PC-9 (cell line): Measurements from ENCODE around the gene MAML3. TPM values are rescaled to one million over a fixed set of nuclear protein-coding genes. Genes with fewer than 3 reads are reported as not detected.

ENCODE experiments used
- BruUV-seq: library from RNA; stranded (reverse); fragments of 400-500 nt; replicated peaks from 2 replicates; lab custom pipeline; 2021; lab: Mats Ljungman, UMichigan
- CTCF ChIA-PET: fragments of 300-600 bp; sonication (Branson Sonifier 250); formaldehyde crosslinking; loops from one replicate; lab custom pipeline; 2022; ENCODE audit warnings: antibody characterized with exemption; lab: Charles Lee
- POLR2A ChIA-PET: fragments of 300-600 bp; sonication (Branson Sonifier 250); formaldehyde crosslinking; loops from one replicate; lab custom pipeline; 2022; ENCODE audit warnings: antibody characterized with exemption; ENCODE audit not compliant: unreplicated experiment; lab: Charles Lee
- DNase-seq, 2 experiments: peaks; one replicate each; pipeline versions ENCODE4 v3.0.0 to v3.0.0-alpha.2; 2015 to 2022; ENCODE audit warnings: mixed read lengths in 1 of 2
- H2AFZ ChIP-seq: fragments of 200-600 bp; sonication (generic); 2 replicates; pipeline ENCODE4 v1.8.1; 2017; ENCODE audit warnings: antibody characterized with exemption
- H3F3A ChIP-seq: fragments of 200-600 bp; sonication (generic); 2 replicates; pipeline ENCODE4 v1.8.1; 2017; ENCODE audit warnings: antibody characterized with exemption, mild to moderate bottlenecking, low read depth; ENCODE audit not compliant: insufficient read depth
- H3K27ac ChIP-seq: fragments of 200-600 bp; sonication (generic); 2 replicates; pipeline ENCODE4 v1.6.1; 2016; ENCODE audit warnings: mixed run types
- H3K27me3 ChIP-seq: fragments of 200-600 bp; sonication (generic); 2 replicates; pipeline ENCODE4 v1.6.1; 2016; ENCODE audit warnings: low read depth, mixed run types; ENCODE audit not compliant: insufficient read depth
- H3K36me3 ChIP-seq: fragments of 200-600 bp; sonication (generic); 2 replicates; pipeline ENCODE4 v1.6.1; 2016; ENCODE audit warnings: low read depth, mixed run types
- H3K4me1 ChIP-seq: fragments of 200-600 bp; sonication (generic); replicated peaks from 2 replicates; pipeline ENCODE4 v1.6.1; 2016; ENCODE audit warnings: mixed run types; ENCODE audit not compliant: insufficient read depth
- H3K4me2 ChIP-seq: fragments of 200-600 bp; sonication (generic); 2 replicates; pipeline ENCODE4 v1.6.1; 2017; ENCODE audit warnings: mixed run types
- H3K4me3 ChIP-seq: fragments of 200-600 bp; sonication (generic); 2 replicates; pipeline ENCODE4 v1.6.1; 2016; ENCODE audit warnings: mixed run types
- H3K79me2 ChIP-seq: fragments of 200-600 bp; sonication (generic); 2 replicates; pipeline ENCODE4 v1.6.1; 2017; ENCODE audit warnings: low read depth, mixed run types
- H3K9me2 ChIP-seq: fragments of 200-600 bp; sonication (generic); 2 replicates; pipeline ENCODE4 v1.8.1; 2017; ENCODE audit warnings: mild to moderate bottlenecking; ENCODE audit not compliant: insufficient read depth
- H3K9me3 ChIP-seq: fragments of 200-600 bp; sonication (generic); 2 replicates; pipeline ENCODE4 v1.8.1; 2016; ENCODE audit warnings: low read depth; ENCODE audit not compliant: insufficient read depth
- H4K20me1 ChIP-seq: fragments of 200-600 bp; sonication (generic); 2 replicates; pipeline ENCODE4 v1.8.1; 2017; ENCODE audit not compliant: insufficient read depth
- CTCF ChIP-seq: fragments of 200-600 bp; sonication (generic); conservative IDR thresholded peaks from 2 replicates; pipeline ENCODE4 v1.6.1; 2017; ENCODE audit warnings: mixed run types, antibody characterized with exemption, mild to moderate bottlenecking, moderate library complexity
- EZH2 ChIP-seq: fragments of 200-600 bp; sonication (generic); IDR thresholded peaks from 2 replicates; pipeline ENCODE4 v1.8.0; 2017; ENCODE audit warnings: antibody characterized with exemption, low read depth
- intact Hi-C: fragments of 100-400 bp; cut with micrococcal nuclease; formaldehyde crosslinking; loops from one replicate; pipeline ENCODE4 v1.10.0; 2022; ENCODE audit not compliant: unreplicated experiment
- total RNA-seq: library from RNA; stranded (reverse); gene quantifications from 2 replicates; pipeline ENCODE4 v1.2.3, GENCODE V29; 2021

Gene MAML3
- total RNA-seq, 1 experiment from 2014 or later: 15.2 TPM

- Histone ChIP-seq H3K79me2 (0 out of 2 replicates have a peak, but pooled peaks cover 9% of the 10 kb centered on the region), H3K4me2 (no peak overlapping the region), H3K9me2 (no peaks in the 10 kb centered on the region), H3K36me3 (peaks cover 19% of the 10 kb centered on the region; the same call in 1 of the 2 replicates), H4K20me1 (no peaks in the 10 kb centered on the region), H3K4me1 (no peaks in the 10 kb centered on the region), H2AFZ (no peak overlapping the region), H3K27me3 (no peaks in the 10 kb centered on the region), H3K4me3 (no peak overlapping the region), H3K9me3 (no peaks in the 10 kb centered on the region), H3F3A (no peaks in the 10 kb centered on the region), H3K27ac (no peak overlapping the region)
- DNase-seq: no peak
- POLR2A ChIA-PET: interaction anchor here (0.6 kb wide), 1 partner anchor 53 kb away, joined by 4 read pairs; no protein-coding TSS in a partner anchor
- TF ChIP-seq EZH2 (no peak), CTCF (no peak)
- no TSS peak for BruUV-seq
- CTCF ChIA-PET: no interaction called here
- intact Hi-C loops: no loop called here
These were observed 471.2 kb downstream of the MAML3 start for GRCh38 chr4:139682741-139683151.

GRCh38 chr4:139682309-139682708 is 471.7 kb downstream of the MAML3 start:
- H3F3A ChIP-seq: no peaks in the 10 kb centered on the region
- TF ChIP-seq EZH2: no peak
- no peak for TF ChIP-seq CTCF
- no peaks in the 10 kb centered on the region for H3K4me1 ChIP-seq
- ChIA-PET CTCF (no interaction called here), POLR2A (no interaction called here)
- H2AFZ ChIP-seq: no peak overlapping the region
- no peak for DNase-seq
- H3K4me2 ChIP-seq: no peak overlapping the region
- intact Hi-C loops: no loop called here
- H3K36me3 ChIP-seq: peaks cover 19% of the 10 kb centered on the region; the same call in 1 of the 2 replicates
- H4K20me1 ChIP-seq: no peaks in the 10 kb centered on the region
- H3K9me3 ChIP-seq: no peaks in the 10 kb centered on the region
- H3K79me2 ChIP-seq: 0 out of 2 replicates have a peak, but pooled peaks cover 9% of the 10 kb centered on the region
- no peaks in the 10 kb centered on the region for H3K9me2 ChIP-seq
- BruUV-seq: no TSS peak
- H3K27me3 ChIP-seq: no peaks in the 10 kb centered on the region
- H3K4me3 ChIP-seq: no peak overlapping the region
- no peak overlapping the region for H3K27ac ChIP-seq

DNA sequence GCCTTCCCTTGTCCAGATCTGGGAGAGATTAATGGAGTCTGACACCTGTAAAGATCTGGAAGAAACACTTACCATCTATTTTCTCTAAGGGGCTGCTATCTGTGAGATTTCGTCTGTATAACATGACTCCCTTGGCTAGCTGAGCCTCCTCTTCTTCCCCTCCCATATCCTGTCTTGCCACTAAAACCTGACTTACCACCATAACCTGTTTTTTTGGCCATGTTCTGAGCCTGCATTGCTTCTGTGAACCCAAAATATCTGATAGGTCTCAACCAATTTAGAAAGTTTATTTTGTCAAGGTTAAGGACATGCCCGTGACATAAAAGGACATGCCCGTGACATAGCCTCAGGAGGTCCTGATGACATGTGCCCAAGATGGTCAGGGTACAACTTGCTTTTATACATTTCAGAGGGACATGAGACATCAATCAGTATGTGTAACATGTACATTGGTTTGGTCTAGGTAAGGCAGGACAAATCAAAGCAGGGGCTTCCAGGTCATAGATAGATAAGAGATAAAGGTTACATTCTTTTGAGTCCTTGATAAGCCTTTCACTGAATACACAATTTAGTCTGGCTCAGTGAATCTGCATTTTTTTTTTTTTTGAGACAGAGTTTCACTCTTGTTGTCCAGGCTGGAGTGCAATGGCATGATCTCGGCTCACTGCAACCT is 476.9 kb downstream of the MAML3 start:
- H3K27me3 ChIP-seq: no peaks in the 10 kb centered on the region
- H3K27ac ChIP-seq: no peak overlapping the region
- no peak overlapping the region for H3K4me3 ChIP-seq
- H2AFZ ChIP-seq: no peak overlapping the region
- ChIA-PET POLR2A (no interaction called here), CTCF (no interaction called here)
- H3F3A ChIP-seq: no peaks in the 10 kb centered on the region
- H3K79me2 ChIP-seq: peaks cover 13% of the 10 kb centered on the region
- no peak for DNase-seq
- intact Hi-C loops: no loop called here
- no peak overlapping the region for H3K4me2 ChIP-seq
- H4K20me1 ChIP-seq: no peaks in the 10 kb centered on the region
- no TSS peak for BruUV-seq
- no peaks in the 10 kb centered on the region for H3K9me3 ChIP-seq
- no peaks in the 10 kb centered on the region for H3K4me1 ChIP-seq
- peaks cover 31% of the 10 kb centered on the region for H3K36me3 ChIP-seq
- no peak for TF ChIP-seq EZH2
- TF ChIP-seq CTCF: no peak
- no peaks in the 10 kb centered on the region for H3K9me2 ChIP-seq
